GM23338 (cell line): Measurements from ENCODE around the gene CHRM1. TPM values are rescaled to one million over a fixed set of nuclear protein-coding genes. Genes with fewer than 3 reads are reported as not detected.
A peak's percentile ranks its signal among the peaks of the same experiment; 100 is the strongest.

Experiments used
- ATAC-seq: fragments of 200-7000 bp; cut with Tn5 transposase; 3 replicates; pipeline ENCODE4 v1.9.1; 2020
- DNase-seq: peaks from one replicate; pipeline ENCODE4 v3.0.0-alpha.2; 2015; ENCODE audit warnings: low spot score
- H2AFZ ChIP-seq: fragments of 200-600 bp; sonication (generic); 2 replicates; pipeline ENCODE4 v1.8.0; 2016; ENCODE audit warnings: antibody characterized with exemption, mild to moderate bottlenecking, moderate library complexity
- H3F3A ChIP-seq: fragments of 200-600 bp; sonication (generic); replicated peaks from 2 replicates; pipeline ENCODE4 v1.8.0; 2017; ENCODE audit warnings: antibody characterized with exemption, mixed run types, low read depth
- H3K27ac ChIP-seq: fragments of 200-600 bp; sonication (generic); 2 replicates; pipeline ENCODE4 v1.6.1; 2016; ENCODE audit warnings: low read depth
- H3K27me3 ChIP-seq: fragments of 200-600 bp; sonication (generic); 2 replicates; pipeline ENCODE4 v1.8.0; 2016; ENCODE audit warnings: mild to moderate bottlenecking, mixed run types, moderate library complexity; ENCODE audit not compliant: insufficient read depth
- H3K36me3 ChIP-seq: fragments of 200-600 bp; sonication (generic); 2 replicates; pipeline ENCODE4 v1.8.0; 2016; ENCODE audit warnings: mild to moderate bottlenecking; ENCODE audit not compliant: insufficient read depth
- H3K4me1 ChIP-seq: fragments of 200-600 bp; sonication (generic); 2 replicates; pipeline ENCODE4 v1.8.0; 2016; ENCODE audit warnings: mild to moderate bottlenecking, moderate library complexity; ENCODE audit not compliant: insufficient read depth
- H3K4me2 ChIP-seq: fragments of 200-600 bp; sonication (generic); 2 replicates; pipeline ENCODE4 v1.7.1; 2017; ENCODE audit warnings: mixed run types
- H3K4me3 ChIP-seq: fragments of 200-600 bp; sonication (generic); 2 replicates; pipeline ENCODE4 v1.6.1; 2016; ENCODE audit warnings: mixed run types
- H3K79me2 ChIP-seq: fragments of 200-600 bp; sonication (generic); replicated peaks from 2 replicates; pipeline ENCODE4 v1.8.0; 2017; ENCODE audit warnings: mild to moderate bottlenecking; ENCODE audit not compliant: insufficient read depth
- H3K9me2 ChIP-seq: fragments of 200-600 bp; sonication (generic); 2 replicates; pipeline ENCODE4 v1.8.0; 2017; ENCODE audit not compliant: insufficient read depth
- H4K20me1 ChIP-seq: fragments of 200-600 bp; sonication (generic); replicated peaks from 2 replicates; pipeline ENCODE4 v1.8.0; 2017; ENCODE audit warnings: mild to moderate bottlenecking; ENCODE audit not compliant: insufficient read depth
- H3K27ac Mint-ChIP-seq: 2 replicates; pipeline ENCODE4 v1.8.0; 2020; ENCODE audit warnings: inconsistent platforms, mild to moderate bottlenecking, moderate library complexity, mixed read lengths
- H3K27me3 Mint-ChIP-seq: 3 replicates; pipeline ENCODE4 v1.8.0; 2022; ENCODE audit warnings: low read depth, mild to moderate bottlenecking, moderate library complexity, mixed read lengths, inconsistent platforms; ENCODE audit not compliant: insufficient read depth, poor library complexity
- H3K36me3 Mint-ChIP-seq: 3 replicates; pipeline ENCODE4 v1.8.0; 2021; ENCODE audit warnings: low read depth, mild to moderate bottlenecking, inconsistent platforms, moderate library complexity, mixed read lengths
- H3K4me1 Mint-ChIP-seq: 3 replicates; pipeline ENCODE4 v1.8.0; 2020; ENCODE audit warnings: mild to moderate bottlenecking, inconsistent platforms, mixed read lengths
- H3K4me3 Mint-ChIP-seq: 3 replicates; pipeline ENCODE4 v1.8.0; 2021; ENCODE audit warnings: moderate library complexity, mild to moderate bottlenecking, inconsistent platforms, mixed read lengths
- H3K9me3 Mint-ChIP-seq: 3 replicates; pipeline ENCODE4 v1.8.0; 2020; ENCODE audit warnings: moderate library complexity, mild to moderate bottlenecking, inconsistent platforms, mixed read lengths
- CREB1 ChIP-seq: fragments of 250-450 bp; sonication (Bioruptor Pico); IDR thresholded peaks from 2 replicates; pipeline ENCODE4 v1.5.0; 2020; ENCODE audit warnings: low read depth, mild to moderate bottlenecking, moderate library complexity
- EZH2 ChIP-seq: fragments of 200-600 bp; sonication (generic); IDR thresholded peaks from one replicate; pipeline ENCODE4 v1.8.0; 2017; ENCODE audit warnings: antibody characterized with exemption, mild to moderate bottlenecking, low read depth; ENCODE audit not compliant: unreplicated experiment
- EZH2phosphoT487 ChIP-seq: fragments of 200-600 bp; sonication (generic); IDR thresholded peaks from one replicate; pipeline ENCODE4 v1.8.1; 2018; ENCODE audit warnings: antibody characterized with exemption; ENCODE audit not compliant: unreplicated experiment
- JUNB ChIP-seq: IDR thresholded peaks from one replicate; pipeline ENCODE4 v1.6.1; 2016; ENCODE audit warnings: antibody characterized with exemption; ENCODE audit not compliant: unreplicated experiment
- NANOG ChIP-seq: IDR thresholded peaks from 2 replicates; pipeline ENCODE4 v1.6.1; 2016; ENCODE audit warnings: antibody characterized with exemption, borderline replicate concordance
- POLR2AphosphoS5 ChIP-seq: IDR thresholded peaks from 2 replicates; pipeline ENCODE4 v1.6.1; 2016; ENCODE audit warnings: antibody characterized with exemption, low read depth
- STAT1 ChIP-seq: IDR thresholded peaks from one replicate; pipeline ENCODE4 v1.6.1; 2016; ENCODE audit warnings: antibody characterized with exemption; ENCODE audit not compliant: unreplicated experiment
- ZNF114 ChIP-seq: fragments of 250-450 bp; sonication (Bioruptor Pico); IDR thresholded peaks from 2 replicates; pipeline ENCODE4 v1.5.0; 2020; ENCODE audit warnings: mild to moderate bottlenecking, moderate library complexity
- ZNF331 ChIP-seq: fragments of 250-450 bp; sonication (Bioruptor Pico); IDR thresholded peaks from 2 replicates; pipeline ENCODE4 v1.5.0; 2020; ENCODE audit warnings: low read depth, mild to moderate bottlenecking, moderate library complexity
- polyA plus RNA-seq: library from polyadenylated mRNA; unstranded; fragments of >200 nt; fragmentation: Nextera tagmentation; extraction: Ambion mirVana; gene quantifications from 2 replicates; pipeline ENCODE4 v1.2.1, GENCODE V29; 2016
- total RNA-seq: library from RNA; depleted of rRNA; stranded (reverse); fragments of >200 nt; shearing (Covaris generic); gene quantifications from 2 replicates; pipeline ENCODE4 v1.2.3, GENCODE V29; 2014
- TF ChIP-seq, protein P1 (sequence below): IDR thresholded peaks from 2 replicates; pipeline ENCODE4 v1.6.1; 2016; ENCODE audit warnings: antibody characterized with exemption
- TF ChIP-seq, protein P2 (sequence below): fragments of 250-450 bp; sonication (Bioruptor Pico); IDR thresholded peaks from 2 replicates; pipeline ENCODE4 v1.5.0; 2020; ENCODE audit warnings: mild to moderate bottlenecking, moderate library complexity
- TF ChIP-seq, protein P3 (sequence below): IDR thresholded peaks from one replicate; pipeline ENCODE4 v1.6.1; 2018; ENCODE audit warnings: antibody characterized with exemption; ENCODE audit not compliant: unreplicated experiment
- TF ChIP-seq, protein P4 (sequence below), 2 experiments: fragments of 200-600 bp in 1 of 2; sonication (generic) in 1 of 2; conservative IDR thresholded peaks; 2 replicates each; pipeline versions ENCODE4 v1.5.1 to v1.6.1; 2016 to 2017; ENCODE audit warnings: antibody characterized with exemption in 2 of 2, low read depth in 2 of 2, mild to moderate bottlenecking in 2 of 2, moderate library complexity in 1 of 2

Gene CHRM1
- total and polyA plus RNA-seq, 2 experiments from 2014 or later = 0.14 to 0.44 TPM

DNA sequence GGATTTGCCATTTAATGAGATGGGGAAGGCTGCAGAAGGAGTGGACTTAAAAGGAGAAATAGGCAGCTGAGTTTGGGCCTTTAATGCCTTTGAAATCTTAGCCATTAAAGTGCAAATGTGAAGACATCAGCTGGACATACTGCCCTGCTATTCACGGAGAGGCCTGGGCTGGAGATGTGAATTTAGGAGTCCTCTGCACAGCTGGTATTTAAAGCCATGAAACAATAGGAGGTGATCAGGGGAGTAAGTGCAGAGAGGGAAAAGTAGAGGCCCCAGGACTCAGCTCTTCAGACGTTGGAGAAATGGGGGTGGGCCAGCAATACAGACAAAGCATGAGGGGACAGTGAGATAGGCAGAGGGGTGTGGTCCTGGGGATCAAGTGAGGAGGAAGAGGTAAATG lies 23.9 kb downstream of the CHRM1 start:
- peaks cover 11% of the 10 kb centered on the region for H3K4me1 Mint-ChIP-seq
- Histone ChIP-seq H3F3A (peaks cover 6% of the 10 kb centered on the region; the same call in 1 of the 2 replicates), H3K4me2 (peak overlapping the region; percentile 66), H3K27ac (peak overlapping the region; percentile 83; the same call in 1 of the 2 replicates), H3K36me3 (no peaks in the 10 kb centered on the region), H3K27me3 (no peaks in the 10 kb centered on the region), H3K79me2 (no peaks in the 10 kb centered on the region), H3K9me2 (no peaks in the 10 kb centered on the region), H3K4me3 (0 out of 2 replicates have a peak overlapping the region, but pooled peaks have one; percentile 18), H3K4me1 (peaks cover 9% of the 10 kb centered on the region), H4K20me1 (no peaks in the 10 kb centered on the region), H2AFZ (peak overlapping the region; percentile 69; the same call in 1 of the 2 replicates)
- H3K4me3 Mint-ChIP-seq = no peak overlapping the region
- H3K27me3 Mint-ChIP-seq = peaks cover 7% of the 10 kb centered on the region
- no peak overlapping the region for H3K27ac Mint-ChIP-seq
- H3K36me3 Mint-ChIP-seq = no peaks in the 10 kb centered on the region
- no peak for DNase-seq
- no peak for TF ChIP-seq EZH2phosphoT487
- no peak for TF ChIP-seq EZH2
- TF ChIP-seq, protein P1, sequence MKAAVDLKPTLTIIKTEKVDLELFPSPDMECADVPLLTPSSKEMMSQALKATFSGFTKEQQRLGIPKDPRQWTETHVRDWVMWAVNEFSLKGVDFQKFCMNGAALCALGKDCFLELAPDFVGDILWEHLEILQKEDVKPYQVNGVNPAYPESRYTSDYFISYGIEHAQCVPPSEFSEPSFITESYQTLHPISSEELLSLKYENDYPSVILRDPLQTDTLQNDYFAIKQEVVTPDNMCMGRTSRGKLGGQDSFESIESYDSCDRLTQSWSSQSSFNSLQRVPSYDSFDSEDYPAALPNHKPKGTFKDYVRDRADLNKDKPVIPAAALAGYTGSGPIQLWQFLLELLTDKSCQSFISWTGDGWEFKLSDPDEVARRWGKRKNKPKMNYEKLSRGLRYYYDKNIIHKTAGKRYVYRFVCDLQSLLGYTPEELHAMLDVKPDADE = no peak
- TF ChIP-seq JUNB = no peak
- no peak for TF ChIP-seq NANOG
- no peak for TF ChIP-seq POLR2AphosphoS5
- TF ChIP-seq STAT1 = no peak
- TF ChIP-seq, protein P2, sequence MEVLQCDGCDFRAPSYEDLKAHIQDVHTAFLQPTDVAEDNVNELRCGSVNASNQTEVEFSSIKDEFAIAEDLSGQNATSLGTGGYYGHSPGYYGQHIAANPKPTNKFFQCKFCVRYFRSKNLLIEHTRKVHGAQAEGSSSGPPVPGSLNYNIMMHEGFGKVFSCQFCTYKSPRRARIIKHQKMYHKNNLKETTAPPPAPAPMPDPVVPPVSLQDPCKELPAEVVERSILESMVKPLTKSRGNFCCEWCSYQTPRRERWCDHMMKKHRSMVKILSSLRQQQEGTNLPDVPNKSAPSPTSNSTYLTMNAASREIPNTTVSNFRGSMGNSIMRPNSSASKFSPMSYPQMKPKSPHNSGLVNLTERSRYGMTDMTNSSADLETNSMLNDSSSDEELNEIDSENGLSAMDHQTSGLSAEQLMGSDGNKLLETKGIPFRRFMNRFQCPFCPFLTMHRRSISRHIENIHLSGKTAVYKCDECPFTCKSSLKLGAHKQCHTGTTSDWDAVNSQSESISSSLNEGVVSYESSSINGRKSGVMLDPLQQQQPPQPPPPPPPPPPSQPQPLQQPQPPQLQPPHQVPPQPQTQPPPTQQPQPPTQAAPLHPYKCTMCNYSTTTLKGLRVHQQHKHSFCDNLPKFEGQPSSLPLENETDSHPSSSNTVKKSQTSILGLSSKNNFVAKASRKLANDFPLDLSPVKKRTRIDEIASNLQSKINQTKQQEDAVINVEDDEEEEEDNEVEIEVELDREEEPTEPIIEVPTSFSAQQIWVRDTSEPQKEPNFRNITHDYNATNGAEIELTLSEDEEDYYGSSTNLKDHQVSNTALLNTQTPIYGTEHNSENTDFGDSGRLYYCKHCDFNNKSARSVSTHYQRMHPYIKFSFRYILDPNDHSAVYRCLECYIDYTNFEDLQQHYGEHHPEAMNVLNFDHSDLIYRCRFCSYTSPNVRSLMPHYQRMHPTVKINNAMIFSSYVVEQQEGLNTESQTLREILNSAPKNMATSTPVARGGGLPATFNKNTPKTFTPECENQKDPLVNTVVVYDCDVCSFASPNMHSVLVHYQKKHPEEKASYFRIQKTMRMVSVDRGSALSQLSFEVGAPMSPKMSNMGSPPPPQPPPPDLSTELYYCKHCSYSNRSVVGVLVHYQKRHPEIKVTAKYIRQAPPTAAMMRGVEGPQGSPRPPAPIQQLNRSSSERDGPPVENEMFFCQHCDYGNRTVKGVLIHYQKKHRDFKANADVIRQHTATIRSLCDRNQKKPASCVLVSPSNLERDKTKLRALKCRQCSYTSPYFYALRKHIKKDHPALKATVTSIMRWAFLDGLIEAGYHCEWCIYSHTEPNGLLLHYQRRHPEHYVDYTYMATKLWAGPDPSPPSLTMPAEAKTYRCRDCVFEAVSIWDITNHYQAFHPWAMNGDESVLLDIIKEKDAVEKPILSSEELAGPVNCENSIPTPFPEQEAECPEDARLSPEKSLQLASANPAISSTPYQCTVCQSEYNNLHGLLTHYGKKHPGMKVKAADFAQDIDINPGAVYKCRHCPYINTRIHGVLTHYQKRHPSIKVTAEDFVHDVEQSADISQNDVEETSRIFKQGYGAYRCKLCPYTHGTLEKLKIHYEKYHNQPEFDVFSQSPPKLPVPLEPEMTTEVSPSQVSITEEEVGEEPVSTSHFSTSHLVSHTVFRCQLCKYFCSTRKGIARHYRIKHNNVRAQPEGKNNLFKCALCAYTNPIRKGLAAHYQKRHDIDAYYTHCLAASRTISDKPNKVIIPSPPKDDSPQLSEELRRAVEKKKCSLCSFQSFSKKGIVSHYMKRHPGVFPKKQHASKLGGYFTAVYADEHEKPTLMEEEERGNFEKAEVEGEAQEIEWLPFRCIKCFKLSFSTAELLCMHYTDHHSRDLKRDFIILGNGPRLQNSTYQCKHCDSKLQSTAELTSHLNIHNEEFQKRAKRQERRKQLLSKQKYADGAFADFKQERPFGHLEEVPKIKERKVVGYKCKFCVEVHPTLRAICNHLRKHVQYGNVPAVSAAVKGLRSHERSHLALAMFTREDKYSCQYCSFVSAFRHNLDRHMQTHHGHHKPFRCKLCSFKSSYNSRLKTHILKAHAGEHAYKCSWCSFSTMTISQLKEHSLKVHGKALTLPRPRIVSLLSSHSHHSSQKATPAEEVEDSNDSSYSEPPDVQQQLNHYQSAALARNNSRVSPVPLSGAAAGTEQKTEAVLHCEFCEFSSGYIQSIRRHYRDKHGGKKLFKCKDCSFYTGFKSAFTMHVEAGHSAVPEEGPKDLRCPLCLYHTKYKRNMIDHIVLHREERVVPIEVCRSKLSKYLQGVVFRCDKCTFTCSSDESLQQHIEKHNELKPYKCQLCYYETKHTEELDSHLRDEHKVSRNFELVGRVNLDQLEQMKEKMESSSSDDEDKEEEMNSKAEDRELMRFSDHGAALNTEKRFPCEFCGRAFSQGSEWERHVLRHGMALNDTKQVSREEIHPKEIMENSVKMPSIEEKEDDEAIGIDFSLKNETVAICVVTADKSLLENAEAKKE (CRISPR knock-in tag) = no peak
- TF ChIP-seq CREB1 (CRISPR knock-in tag) = no peak
- no peak for TF ChIP-seq ZNF331
- TF ChIP-seq, protein P3, sequence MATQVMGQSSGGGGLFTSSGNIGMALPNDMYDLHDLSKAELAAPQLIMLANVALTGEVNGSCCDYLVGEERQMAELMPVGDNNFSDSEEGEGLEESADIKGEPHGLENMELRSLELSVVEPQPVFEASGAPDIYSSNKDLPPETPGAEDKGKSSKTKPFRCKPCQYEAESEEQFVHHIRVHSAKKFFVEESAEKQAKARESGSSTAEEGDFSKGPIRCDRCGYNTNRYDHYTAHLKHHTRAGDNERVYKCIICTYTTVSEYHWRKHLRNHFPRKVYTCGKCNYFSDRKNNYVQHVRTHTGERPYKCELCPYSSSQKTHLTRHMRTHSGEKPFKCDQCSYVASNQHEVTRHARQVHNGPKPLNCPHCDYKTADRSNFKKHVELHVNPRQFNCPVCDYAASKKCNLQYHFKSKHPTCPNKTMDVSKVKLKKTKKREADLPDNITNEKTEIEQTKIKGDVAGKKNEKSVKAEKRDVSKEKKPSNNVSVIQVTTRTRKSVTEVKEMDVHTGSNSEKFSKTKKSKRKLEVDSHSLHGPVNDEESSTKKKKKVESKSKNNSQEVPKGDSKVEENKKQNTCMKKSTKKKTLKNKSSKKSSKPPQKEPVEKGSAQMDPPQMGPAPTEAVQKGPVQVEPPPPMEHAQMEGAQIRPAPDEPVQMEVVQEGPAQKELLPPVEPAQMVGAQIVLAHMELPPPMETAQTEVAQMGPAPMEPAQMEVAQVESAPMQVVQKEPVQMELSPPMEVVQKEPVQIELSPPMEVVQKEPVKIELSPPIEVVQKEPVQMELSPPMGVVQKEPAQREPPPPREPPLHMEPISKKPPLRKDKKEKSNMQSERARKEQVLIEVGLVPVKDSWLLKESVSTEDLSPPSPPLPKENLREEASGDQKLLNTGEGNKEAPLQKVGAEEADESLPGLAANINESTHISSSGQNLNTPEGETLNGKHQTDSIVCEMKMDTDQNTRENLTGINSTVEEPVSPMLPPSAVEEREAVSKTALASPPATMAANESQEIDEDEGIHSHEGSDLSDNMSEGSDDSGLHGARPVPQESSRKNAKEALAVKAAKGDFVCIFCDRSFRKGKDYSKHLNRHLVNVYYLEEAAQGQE = no peak
- TF ChIP-seq ZNF114 = no peak
- TF ChIP-seq, protein P4, sequence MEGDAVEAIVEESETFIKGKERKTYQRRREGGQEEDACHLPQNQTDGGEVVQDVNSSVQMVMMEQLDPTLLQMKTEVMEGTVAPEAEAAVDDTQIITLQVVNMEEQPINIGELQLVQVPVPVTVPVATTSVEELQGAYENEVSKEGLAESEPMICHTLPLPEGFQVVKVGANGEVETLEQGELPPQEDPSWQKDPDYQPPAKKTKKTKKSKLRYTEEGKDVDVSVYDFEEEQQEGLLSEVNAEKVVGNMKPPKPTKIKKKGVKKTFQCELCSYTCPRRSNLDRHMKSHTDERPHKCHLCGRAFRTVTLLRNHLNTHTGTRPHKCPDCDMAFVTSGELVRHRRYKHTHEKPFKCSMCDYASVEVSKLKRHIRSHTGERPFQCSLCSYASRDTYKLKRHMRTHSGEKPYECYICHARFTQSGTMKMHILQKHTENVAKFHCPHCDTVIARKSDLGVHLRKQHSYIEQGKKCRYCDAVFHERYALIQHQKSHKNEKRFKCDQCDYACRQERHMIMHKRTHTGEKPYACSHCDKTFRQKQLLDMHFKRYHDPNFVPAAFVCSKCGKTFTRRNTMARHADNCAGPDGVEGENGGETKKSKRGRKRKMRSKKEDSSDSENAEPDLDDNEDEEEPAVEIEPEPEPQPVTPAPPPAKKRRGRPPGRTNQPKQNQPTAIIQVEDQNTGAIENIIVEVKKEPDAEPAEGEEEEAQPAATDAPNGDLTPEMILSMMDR (conservative IDR thresholded peaks at IDR 0.05; ENCODE audit: low read depth in 2 of 2) = no peak
- peak; percentile 42 for ATAC-seq
- H3K9me3 Mint-ChIP-seq = no peaks in the 10 kb centered on the region; the same call in 2 of the 3 replicates
